Measurements from ENCODE around the gene GLIPR2.
A peak's percentile ranks its signal among the peaks of the same experiment; 100 is the strongest.
"Not testable (repeated sequence)": the region's sequence is repeated elsewhere in the genome, so short reads cannot be mapped to it uniquely, and the experiment has no call there.

The GLIPR2 gene

GRCh38 chr9:36143245-36143641 is 6.7 kb downstream of the GLIPR2 start:
- DNase-seq (ENCODE audit: low spot score) (no peak), FAIRE-seq (no peak)

- FAIRE-seq = no peak
- DNase-seq (ENCODE audit: low spot score) = no peak
Observed at GRCh38 chr9:36144309-36145232, 8.0 kb downstream of the GLIPR2 start.

GRCh38 chr9:36145970-36146369 is 9.4 kb downstream of the GLIPR2 start:
- DNase-seq (ENCODE audit: low spot score) = no peak
- no peak for FAIRE-seq

GRCh38 chr9:36146651-36147050 is 10.1 kb downstream of the GLIPR2 start:
- FAIRE-seq (no peak), DNase-seq (ENCODE audit: low spot score) (no peak)

GRCh38 chr9:36147441-36148175 is 11.1 kb downstream of the GLIPR2 start:
- FAIRE-seq = no peak
- no peak for DNase-seq (ENCODE audit: low spot score)

- FAIRE-seq = peak; percentile 92
Observed at GRCh38 chr9:36148311-36149051, 11.9 kb downstream of the GLIPR2 start.

GRCh38 chr9:36149197-36149596 is 12.7 kb downstream of the GLIPR2 start:
- FAIRE-seq = peak; percentile 18
- DNase-seq (ENCODE audit: low spot score) = peak; percentile 54

More at GRCh38 chr9:36148311-36149051, 11.9 kb downstream of the GLIPR2 start:
- peak; percentile 97 for DNase-seq (ENCODE audit: low spot score)

- no peak for DNase-seq (ENCODE audit: low spot score)
- FAIRE-seq = no peak
Observed at GRCh38 chr9:36150574-36151315, 14.2 kb downstream of the GLIPR2 start.

- FAIRE-seq (no peak), DNase-seq (ENCODE audit: low spot score) (peak; percentile 29)
Observed at GRCh38 chr9:36151316-36152210, 15.0 kb downstream of the GLIPR2 start.

GRCh38 chr9:36152741-36153438 is 16.4 kb downstream of the GLIPR2 start:
- no peak for DNase-seq (ENCODE audit: low spot score)
- FAIRE-seq = no peak

- FAIRE-seq = no peak
Observed at GRCh38 chr9:36153746-36154145, 17.2 kb downstream of the GLIPR2 start.

GRCh38 chr9:36154331-36154952 is 17.9 kb downstream of the GLIPR2 start:
- FAIRE-seq (peak; percentile 51), DNase-seq (ENCODE audit: low spot score) (peak; percentile 88)

More at GRCh38 chr9:36153746-36154145, 17.2 kb downstream of the GLIPR2 start:
- DNase-seq (ENCODE audit: low spot score) = no peak

GRCh38 chr9:36156116-36156515 is 19.6 kb downstream of the GLIPR2 start:
- FAIRE-seq (no peak), DNase-seq (ENCODE audit: low spot score) (no peak)

- FAIRE-seq = no peak
- no peak for DNase-seq (ENCODE audit: low spot score)
Observed at GRCh38 chr9:36158122-36158521, 21.6 kb downstream of the GLIPR2 start.

GRCh38 chr9:36158917-36159316 is 22.4 kb downstream of the GLIPR2 start:
- FAIRE-seq = no peak
- DNase-seq (ENCODE audit: low spot score) = no peak

GRCh38 chr9:36159509-36159908 is 23.0 kb downstream of the GLIPR2 start:
- not testable (repeated sequence) for FAIRE-seq; DNase-seq (ENCODE audit: low spot score)

GRCh38 chr9:36160126-36160525 is 23.6 kb downstream of the GLIPR2 start:
- not testable (repeated sequence) for FAIRE-seq; DNase-seq (ENCODE audit: low spot score)

- no peak for FAIRE-seq
- DNase-seq (ENCODE audit: low spot score) = no peak
Observed at GRCh38 chr9:36161187-36161586, 24.7 kb downstream of the GLIPR2 start.
